ENCODE measurements around the gene SLC36A3.

- TF ChIP-seq CTCF (IDR thresholded peaks at IDR 0.05; ENCODE audit: insufficient read depth, low read length) (no peak), GABPA (IDR thresholded peaks at IDR 0.05; ENCODE audit: low read depth) (no peak), POLR2AphosphoS5 (IDR thresholded peaks at IDR 0.05; ENCODE audit: low read depth) (no peak), SPI1 (IDR thresholded peaks at IDR 0.05; ENCODE audit: borderline replicate concordance, low read depth) (no peak)
These were observed 24.0 kb upstream of the SLC36A3 start for GRCh38 chr5:151327585-151327984.

Measured in HL-60 (cell line).